ENCODE results near the gene CCDC186. TPM values are rescaled to one million over a fixed set of nuclear protein-coding genes. Genes with fewer than 3 reads are reported as not detected.

CCDC186 gene
- total RNA-seq, 1 donor from 2014 or later: 18.8 TPM

- intact Hi-C loops (cut with micrococcal nuclease): no loop called here
- no peak overlapping the region for H3K4me3 ChIP-seq
- no peaks in the 10 kb centered on the region for H3K4me1 ChIP-seq
- no peaks in the 10 kb centered on the region for H3K36me3 ChIP-seq
- no peak for TF ChIP-seq CTCF (IDR thresholded peaks at IDR 0.05; ENCODE audit: borderline replicate concordance)
- H3K9me3 ChIP-seq (replicated peaks): no peaks in the 10 kb centered on the region
- no peak overlapping the region for H3K27ac ChIP-seq (replicated peaks)
- no peaks in the 10 kb centered on the region for H3K27me3 ChIP-seq (ENCODE audit: low read depth)
- no peak for DNase-seq
These were observed 38.1 kb upstream of the CCDC186 start for GRCh38 chr10:114212153-114212552.

DNA sequence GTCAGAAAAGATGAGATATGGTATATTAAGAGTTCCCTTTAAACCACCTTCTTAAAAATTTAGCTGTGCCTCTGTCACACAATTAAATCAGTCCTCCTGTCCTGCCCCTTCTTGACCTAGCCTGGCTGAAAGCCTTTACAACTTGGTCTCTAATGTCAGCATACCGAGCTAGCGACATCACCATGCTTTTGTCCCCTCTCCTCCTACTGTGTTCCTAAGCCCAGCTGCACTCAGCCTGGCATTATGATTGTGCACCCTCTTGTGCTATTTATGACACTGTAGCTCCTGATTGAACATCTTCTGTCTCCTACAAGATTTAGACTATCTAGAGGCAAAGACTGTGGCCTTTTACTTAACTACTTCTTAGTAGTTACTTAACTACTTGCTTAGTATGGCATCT lies 34.3 kb upstream of the CCDC186 start:
- Histone ChIP-seq H3K36me3 (no peaks in the 10 kb centered on the region), H3K27me3 (ENCODE audit: low read depth) (no peaks in the 10 kb centered on the region), H3K27ac (replicated peaks) (no peak overlapping the region), H3K4me1 (no peaks in the 10 kb centered on the region), H3K9me3 (replicated peaks) (no peaks in the 10 kb centered on the region), H3K4me3 (no peak overlapping the region)
- no peak for DNase-seq
- TF ChIP-seq CTCF (IDR thresholded peaks at IDR 0.05; ENCODE audit: borderline replicate concordance): no peak
- intact Hi-C loops (cut with micrococcal nuclease): no loop called here

- Histone ChIP-seq H3K9me3 (replicated peaks) (no peaks in the 10 kb centered on the region), H3K4me3 (no peak overlapping the region), H3K27ac (replicated peaks) (no peak overlapping the region), H3K36me3 (no peaks in the 10 kb centered on the region), H3K27me3 (ENCODE audit: low read depth) (no peaks in the 10 kb centered on the region), H3K4me1 (no peaks in the 10 kb centered on the region)
- intact Hi-C loops (cut with micrococcal nuclease): no loop called here
- no peak for DNase-seq
- no peak for TF ChIP-seq CTCF (IDR thresholded peaks at IDR 0.05; ENCODE audit: borderline replicate concordance)
These were observed 33.3 kb upstream of the CCDC186 start for GRCh38 chr10:114207349-114207748.

GRCh38 chr10:114206902-114207301 lies 32.9 kb upstream of the CCDC186 start:
- no peak for TF ChIP-seq CTCF (IDR thresholded peaks at IDR 0.05; ENCODE audit: borderline replicate concordance)

DNA sequence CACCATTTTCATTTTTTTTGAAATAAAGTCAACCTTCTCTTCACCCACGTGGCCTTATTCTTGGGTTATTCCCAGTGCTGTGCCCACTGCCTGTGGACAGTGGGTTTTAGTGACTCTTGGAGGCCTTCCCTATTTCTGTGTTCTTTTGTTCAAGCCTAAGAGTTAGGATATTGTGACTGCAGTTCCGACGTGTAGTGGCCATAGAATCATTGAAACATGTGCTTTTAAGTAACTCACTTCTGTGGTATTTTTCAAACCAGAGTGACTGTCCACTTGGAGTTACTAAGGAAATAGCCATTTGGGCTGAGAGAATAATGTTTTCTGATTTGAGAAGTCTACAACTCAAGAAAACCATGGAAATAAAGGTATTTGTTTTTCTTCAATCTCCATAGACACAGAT lies 28.8 kb upstream of the CCDC186 start:
- Histone ChIP-seq H3K27ac (replicated peaks) (no peak overlapping the region), H3K4me1 (no peaks in the 10 kb centered on the region), H3K36me3 (no peaks in the 10 kb centered on the region), H3K4me3 (no peak overlapping the region), H3K9me3 (replicated peaks) (no peaks in the 10 kb centered on the region), H3K27me3 (ENCODE audit: low read depth) (no peaks in the 10 kb centered on the region)
- no peak for TF ChIP-seq CTCF (IDR thresholded peaks at IDR 0.05; ENCODE audit: borderline replicate concordance)
- DNase-seq: no peak
- intact Hi-C loops (cut with micrococcal nuclease): no loop called here

More at GRCh38 chr10:114206902-114207301, 32.9 kb upstream of the CCDC186 start:
- H3K9me3 ChIP-seq (replicated peaks): no peaks in the 10 kb centered on the region
- no peaks in the 10 kb centered on the region for H3K36me3 ChIP-seq
- no peak overlapping the region for H3K27ac ChIP-seq (replicated peaks)
- no peak for DNase-seq
- no peak overlapping the region for H3K4me3 ChIP-seq
- no peaks in the 10 kb centered on the region for H3K4me1 ChIP-seq
- no peaks in the 10 kb centered on the region for H3K27me3 ChIP-seq (ENCODE audit: low read depth)
- intact Hi-C loops (cut with micrococcal nuclease): no loop called here

DNA sequence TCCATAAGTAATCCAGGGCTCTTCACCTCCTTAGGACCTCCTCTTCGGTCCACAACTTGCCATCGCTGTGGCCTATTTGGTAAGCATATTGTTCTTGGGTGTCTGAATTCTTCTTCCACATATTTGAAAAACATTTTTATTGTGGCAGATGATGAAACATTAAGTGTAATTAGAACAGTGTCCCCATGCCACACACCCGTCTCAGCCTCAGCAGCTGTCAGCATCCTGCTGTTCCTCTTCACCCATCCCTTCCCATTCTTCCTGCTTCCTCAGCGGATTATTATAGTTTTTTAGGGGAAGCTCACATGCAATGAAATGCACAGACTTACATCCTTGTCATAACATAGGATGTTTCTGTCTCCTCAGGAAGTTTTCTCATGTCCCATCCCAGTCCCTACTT lies 25.2 kb upstream of the CCDC186 start:
- no peaks in the 10 kb centered on the region for H3K27me3 ChIP-seq (ENCODE audit: low read depth)
- H3K36me3 ChIP-seq: no peaks in the 10 kb centered on the region
- no peak overlapping the region for H3K27ac ChIP-seq (replicated peaks)
- no peak overlapping the region for H3K4me3 ChIP-seq
- intact Hi-C loops (cut with micrococcal nuclease): no loop called here
- TF ChIP-seq CTCF (IDR thresholded peaks at IDR 0.05; ENCODE audit: borderline replicate concordance): no peak
- no peaks in the 10 kb centered on the region for H3K4me1 ChIP-seq
- no peak for DNase-seq
- H3K9me3 ChIP-seq (replicated peaks): no peaks in the 10 kb centered on the region

All from left ventricle myocardium inferior (tissue), 1 donor.